Kidney (tissue), 14 donors: Measurements from ENCODE around the gene IGF2BP1. TPM values are rescaled to one million over a fixed set of nuclear protein-coding genes. Genes with fewer than 3 reads are reported as not detected.

Source experiments
- DNase-seq, 5 donors: peaks; one replicate each; pipeline ENCODE4 v3.0.0-alpha.2; 2013 to 2020
- FAIRE-seq: peaks from 2 replicates; lab custom pipeline; 2012; peaks lifted over from hg19 to GRCh38; lab: Jason Lieb, UNC
- H3K27ac ChIP-seq, 2 donors: one replicate each; pipeline ENCODE4 v1.7.0; 2013; ENCODE audit warnings: low read depth in 2 of 2, low read length in 2 of 2, inconsistent platforms in 1 of 2
- H3K27me3 ChIP-seq: one replicate; pipeline ENCODE4 v1.7.1; 2013; ENCODE audit warnings: low read length, inconsistent platforms; ENCODE audit not compliant: control insufficient read depth, insufficient read depth
- H3K36me3 ChIP-seq, 3 donors: one replicate each; pipeline versions ENCODE4 v1.7.0 to v1.7.1; 2013; ENCODE audit warnings: low read length in 3 of 3, control low read depth in 1 of 3, inconsistent platforms in 1 of 3; ENCODE audit not compliant: insufficient read depth in 3 of 3, control insufficient read depth in 2 of 3
- H3K4me1 ChIP-seq, 3 donors: one replicate each; pipeline versions ENCODE4 v1.7.0 to v1.7.1; 2013; ENCODE audit warnings: low read length in 3 of 3, inconsistent platforms in 1 of 3, low read depth in 1 of 3; ENCODE audit not compliant: control insufficient read depth in 2 of 3, insufficient read depth in 2 of 3
- H3K4me3 ChIP-seq, 3 donors: one replicate each; pipeline versions ENCODE4 v1.7.0 to v1.8.1; 2013; ENCODE audit warnings: low read length in 3 of 3, control low read depth in 1 of 3, inconsistent platforms in 1 of 3
- H3K9ac ChIP-seq, 3 donors: one replicate each; pipeline versions ENCODE4 v1.7.0 to v1.7.1; 2013; ENCODE audit warnings: low read length in 3 of 3, control low read depth in 1 of 3, inconsistent platforms in 1 of 3
- H3K9me3 ChIP-seq, 3 donors: one replicate each; pipeline versions ENCODE4 v1.7.0 to v1.7.1; 2013; ENCODE audit warnings: low read length in 3 of 3, control low read depth in 1 of 3, inconsistent platforms in 1 of 3; ENCODE audit not compliant: control insufficient read depth in 2 of 3, insufficient read depth in 1 of 3
- CTCF ChIP-seq: IDR thresholded peaks from 3 replicates; pipeline ENCODE4 v1.5.1; 2012; ENCODE audit warnings: mild to moderate bottlenecking, moderate library complexity, borderline replicate concordance; ENCODE audit not compliant: insufficient read depth; ENCODE audit errors: extremely low read depth
- intact Hi-C: fragments of 100-400 bp; cut with DNase I; formaldehyde crosslinking; loops from one replicate; pipeline ENCODE4 v1.11.1; 2022
- polyA plus RNA-seq: library from polyadenylated mRNA; stranded (reverse); fragments of 350-450 nt; fragmentation: Illumina TruSeq; extraction: RNeasy Lipid Tissue Mini Kit (QIAGEN cat#74804); gene quantifications from one replicate; pipeline ENCODE4 v1.2.3, GENCODE V29; 2014; ENCODE audit warnings: low read depth, low replicate concordance; ENCODE audit not compliant: insufficient read depth
- total RNA-seq: library from RNA; stranded (reverse); fragmentation: NEBNext Ultra II Directional; extraction: Animal tissue kit (Norgen Biotek cat#: 25700); gene quantifications from one replicate; pipeline ENCODE4 v1.2.1, GENCODE V29; 2021
- donor health status: control.
- donor health status: control.
- donor health status: control.
- donor health status: control.
- donor health status: control.
- donor health status: DM: yes; HTN: yes; CAD: no.
- donor health status: Normal renal cell carcinoma (clear cell type).

The IGF2BP1 gene
- total and polyA plus RNA-seq, 2 donors from 2014 or later = 1.3 to 1.5 TPM

DNA sequence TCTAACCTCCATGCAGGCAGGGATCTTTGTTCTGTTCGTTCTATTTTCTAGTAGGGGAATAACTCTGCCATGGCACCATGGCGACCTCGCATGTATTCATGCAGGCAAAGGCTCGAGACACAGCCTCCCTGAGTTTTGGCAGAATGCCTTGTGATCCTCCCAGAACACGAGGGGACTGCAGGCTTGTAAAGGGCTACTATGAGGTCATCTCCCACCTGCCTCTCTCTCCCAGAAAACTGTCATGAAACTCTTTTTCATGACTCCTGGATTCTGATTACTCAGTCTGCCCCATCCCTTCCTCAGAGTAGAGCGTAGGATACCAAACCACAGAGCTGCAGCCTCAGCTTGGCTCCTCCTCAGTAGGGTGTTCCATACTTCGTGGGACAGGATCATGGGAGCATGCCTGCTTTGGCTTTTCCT, 64.3 kb downstream of the IGF2BP1 start:
- H3K9me3 ChIP-seq = no peaks in the 10 kb centered on the region
- no peak overlapping the region for H3K27ac ChIP-seq
- H3K27me3 ChIP-seq = no peaks in the 10 kb centered on the region
- intact Hi-C loops = no loop called here
- no peak overlapping the region for H3K4me3 ChIP-seq
- no peak overlapping the region for H3K9ac ChIP-seq
- no peaks in the 10 kb centered on the region for H3K4me1 ChIP-seq
- DNase-seq (no peak), FAIRE-seq (no peak)
- no peak for TF ChIP-seq CTCF
- H3K36me3 ChIP-seq = no peaks in the 10 kb centered on the region

DNA sequence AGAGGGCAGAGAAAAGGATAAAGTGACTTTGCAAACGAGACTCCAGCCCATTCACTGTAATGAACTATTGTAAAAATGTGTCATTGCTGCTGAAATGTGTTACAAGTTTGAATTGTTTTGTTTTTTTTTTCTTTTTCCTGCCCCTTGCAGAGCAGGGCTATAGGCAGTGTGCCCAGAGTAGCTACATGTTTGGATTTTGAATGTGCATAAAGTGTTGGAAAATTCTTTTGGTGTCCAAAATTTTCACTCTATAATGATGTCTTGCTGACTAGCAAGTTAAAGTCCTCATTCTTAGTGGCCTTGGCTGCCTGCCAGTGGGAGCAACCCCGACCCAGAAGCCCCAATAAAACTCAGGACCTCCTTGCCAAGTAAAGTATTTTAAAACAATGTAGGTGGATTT, 66.5 kb downstream of the IGF2BP1 start:
- intact Hi-C loops = no loop called here
- no peak for FAIRE-seq
- Histone ChIP-seq H3K9me3 (no peaks in the 10 kb centered on the region), H3K27me3 (no peaks in the 10 kb centered on the region), H3K27ac (no peak overlapping the region), H3K4me3 (no peak overlapping the region), H3K4me1 (no peaks in the 10 kb centered on the region), H3K36me3 (no peaks in the 10 kb centered on the region), H3K9ac (no peak overlapping the region)
- peak in 2 of 5 donors; percentile 24 to 37 for DNase-seq
- TF ChIP-seq CTCF = no peak

DNA sequence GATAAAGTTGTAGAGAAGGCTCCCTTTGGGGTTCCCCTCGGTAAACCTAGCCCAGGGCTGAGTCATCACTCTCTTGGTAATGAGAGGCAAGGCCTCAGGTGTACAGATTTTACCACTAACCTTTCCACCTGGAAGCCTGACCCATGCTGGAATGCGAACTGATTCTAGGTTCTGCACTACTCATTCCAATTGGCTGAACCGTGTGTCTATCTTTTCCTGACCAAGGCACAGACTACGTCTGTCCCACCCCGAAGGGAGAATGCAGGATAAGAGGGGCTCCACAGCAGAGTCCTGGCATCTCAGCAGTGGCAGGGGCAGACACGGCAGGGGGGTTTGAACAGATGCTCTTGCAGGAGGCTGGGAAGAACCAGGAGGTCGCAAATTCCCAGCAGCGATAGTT, 70.0 kb downstream of the IGF2BP1 start:
- Histone ChIP-seq H3K9ac (no peak overlapping the region), H3K4me1 (no peaks in the 10 kb centered on the region), H3K27ac (no peak overlapping the region), H3K36me3 (no peaks in the 10 kb centered on the region), H3K9me3 (no peaks in the 10 kb centered on the region), H3K27me3 (no peaks in the 10 kb centered on the region), H3K4me3 (no peak overlapping the region)
- DNase-seq = no peak
- intact Hi-C loops = no loop called here
- FAIRE-seq = no peak
- TF ChIP-seq CTCF = no peak

GRCh38 chr17:49069585-49070273, 72.5 kb downstream of the IGF2BP1 start:
- FAIRE-seq (no peak), DNase-seq (no peak)
- H3K9ac ChIP-seq = no peak overlapping the region
- no peaks in the 10 kb centered on the region for H3K4me1 ChIP-seq
- no peak for TF ChIP-seq CTCF
- no peaks in the 10 kb centered on the region for H3K9me3 ChIP-seq
- no peaks in the 10 kb centered on the region for H3K36me3 ChIP-seq
- intact Hi-C loops = no loop called here
- H3K27ac ChIP-seq = no peak overlapping the region
- no peaks in the 10 kb centered on the region for H3K27me3 ChIP-seq
- H3K4me3 ChIP-seq = no peak overlapping the region
